Activated naive CD4-positive, alpha-beta T cell treated with anti-CD3 and anti-CD28 coated beads for 36 hours (primary cell): ENCODE results near the gene C1orf105. TPM values are rescaled to one million over a fixed set of nuclear protein-coding genes. Genes with fewer than 3 reads are reported as not detected.

Experiments used
- CTCF ChIA-PET: fragments of 350-600 bp; sonication (Branson Sonifier 250); formaldehyde crosslinking; loops from one replicate; lab custom pipeline; 2021; ENCODE audit warnings: antibody characterized with exemption; lab: Charles Lee
- DNase-seq: peaks from one replicate; pipeline ENCODE4 v3.0.0-alpha.2; 2020
- H3K27ac Mint-ChIP-seq: one replicate; pipeline ENCODE4 v1.8.0; 2021; ENCODE audit warnings: mild to moderate bottlenecking, mixed read lengths
- H3K27me3 Mint-ChIP-seq: one replicate; pipeline ENCODE4 v1.8.0; 2021; ENCODE audit warnings: low read depth, mixed read lengths
- H3K36me3 Mint-ChIP-seq: one replicate; pipeline ENCODE4 v1.8.0; 2021; ENCODE audit warnings: low read depth, mixed read lengths
- H3K4me1 Mint-ChIP-seq: one replicate; pipeline ENCODE4 v1.8.0; 2021; ENCODE audit warnings: low read depth, mixed read lengths
- H3K4me3 Mint-ChIP-seq: one replicate; pipeline ENCODE4 v1.8.0; 2021; ENCODE audit warnings: mild to moderate bottlenecking, moderate library complexity, mixed read lengths
- H3K9me3 Mint-ChIP-seq: one replicate; pipeline ENCODE4 v1.8.0; 2021; ENCODE audit warnings: mixed read lengths
- intact Hi-C: fragments of 100-400 bp; cut with micrococcal nuclease; formaldehyde crosslinking; loops from one replicate; pipeline ENCODE4 v1.15.1; 2023
- total RNA-seq, 2 experiments: library from RNA; stranded (reverse); gene quantifications; one replicate each; pipeline ENCODE4 v1.2.3, GENCODE V29; 2021

The C1orf105 gene
- total RNA-seq, 2 experiments from 2014 or later = not detected

DNA sequence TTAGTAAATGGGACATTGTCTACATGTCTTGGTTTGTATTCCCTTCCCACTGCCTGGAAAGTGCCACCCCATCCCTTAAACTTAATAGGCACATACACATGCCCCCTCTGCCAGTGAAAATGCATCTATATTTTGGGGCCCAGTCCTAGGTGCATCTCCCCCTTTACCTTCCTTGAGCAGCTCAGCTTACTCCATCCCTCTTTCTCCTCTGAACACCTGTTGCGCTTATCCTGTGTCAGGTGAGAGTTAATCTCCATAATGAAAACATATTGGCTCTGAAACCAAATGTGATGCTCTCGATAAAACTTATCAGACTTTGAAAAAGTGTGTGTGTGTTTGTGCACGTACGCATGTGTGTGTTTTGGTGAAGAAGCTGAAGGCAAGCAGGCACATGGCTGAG, 97.1 kb downstream of the C1orf105 start:
- intact Hi-C loops = no loop called here
- Mint-ChIP-seq H3K4me1 (no peaks in the 10 kb centered on the region), H3K27ac (no peak overlapping the region)

More for the DNA sequence above, 97.1 kb downstream of the C1orf105 start:
- H3K4me3 Mint-ChIP-seq = no peak overlapping the region
- no peak for DNase-seq
- CTCF ChIA-PET = no interaction called here
- no peaks in the 10 kb centered on the region for H3K36me3 Mint-ChIP-seq
- H3K9me3 Mint-ChIP-seq = no peaks in the 10 kb centered on the region
- H3K27me3 Mint-ChIP-seq = no peaks in the 10 kb centered on the region

Other genes starting within 250 kb of the C1orf105 start
- gene PIGC, start 23.4 kb downstream of the C1orf105 start, total RNA-seq = 10 to 100 TPM; 17.5 to 18.7 TPM
- 10 to 100 TPM; 23.9 TPM for gene SUCO, start 112.5 kb downstream of the C1orf105 start, total RNA-seq
- gene FASLG, start 238.4 kb downstream of the C1orf105 start, total RNA-seq = under 1 TPM; 0.31 to 0.67 TPM